H1 (cell line): ENCODE results near the gene SLC44A5. TPM values are rescaled to one million over a fixed set of nuclear protein-coding genes. Genes with fewer than 3 reads are reported as not detected.

ENCODE experiments used
- BACH1 ChIP-seq: IDR thresholded peaks from 2 replicates; pipeline ENCODE4 v1.6.1; 2012; ENCODE audit warnings: low read length, improper control_type of control experiment
- GABPA ChIP-seq: IDR thresholded peaks from 2 replicates; pipeline ENCODE4 v1.6.1; 2011; ENCODE audit warnings: mild to moderate bottlenecking, low read length, moderate library complexity, borderline replicate concordance; ENCODE audit not compliant: insufficient read depth
- HDAC2 ChIP-seq, 2 experiments: fragments of 300-600 bp in 1 of 2; sonication (generic) in 1 of 2; IDR thresholded peaks; 2 replicates each; pipeline ENCODE4 v1.6.1; 2011 to 2012; ENCODE audit warnings: low read depth in 2 of 2, low read length in 2 of 2, mild to moderate bottlenecking in 2 of 2, moderate library complexity in 2 of 2, borderline replicate concordance in 1 of 2, inconsistent platforms in 1 of 2
- JUND ChIP-seq: IDR thresholded peaks from 2 replicates; pipeline ENCODE4 v1.6.1; 2011; ENCODE audit warnings: mild to moderate bottlenecking, improper control_type of control experiment, low read length
- RNF2 ChIP-seq: fragments of 200-900, 300-1000 bp; sonication (generic); IDR thresholded peaks from 2 replicates; pipeline ENCODE4 v1.7.1; 2016; ENCODE audit warnings: borderline replicate concordance, low read depth, mild to moderate bottlenecking, antibody characterized with exemption, low read length; ENCODE audit not compliant: poor library complexity, severe bottlenecking; ENCODE audit errors: missing control alignments
- SIRT6 ChIP-seq: IDR thresholded peaks from one replicate; pipeline ENCODE4 v1.7.1; 2012; ENCODE audit warnings: low read length, inconsistent platforms
- SP1 ChIP-seq: IDR thresholded peaks from 2 replicates; pipeline ENCODE4 v1.6.1; 2011; ENCODE audit warnings: low read depth, low read length
- polyA plus RNA-seq, 7 experiments: library from polyadenylated mRNA; depleted of rRNA in 3 of 7; stranded (reverse) in 5 of 7; unstranded in 2 of 7; fragments of >200 nt in 5 of 7; fragments of 200-250 nt in 2 of 7; gene quantifications; 1 replicate in 5 of 7; 2 replicates in 1 of 7; 4 replicates in 1 of 7; pipeline versions ENCODE4 v1.2.1 to v1.2.3, GENCODE V29; 2011 to 2013; ENCODE audit warnings: missing spikeins in 2 of 7, mixed read lengths in 2 of 7
- total RNA-seq: library from RNA; stranded (reverse); fragmentation: NEBNext Ultra II Directional; extraction: Animal tissue kit (Norgen Biotek cat#: 25700); gene quantifications from 2 replicates; pipeline ENCODE4 v1.2.1, GENCODE V29; 2021

SLC44A5 gene
- total and polyA plus RNA-seq, 2 of the 8 experiments (the other 6 are each of a cell fraction or from before 2014, with no cell fraction given) = 1.8 to 3.3 TPM

DNA sequence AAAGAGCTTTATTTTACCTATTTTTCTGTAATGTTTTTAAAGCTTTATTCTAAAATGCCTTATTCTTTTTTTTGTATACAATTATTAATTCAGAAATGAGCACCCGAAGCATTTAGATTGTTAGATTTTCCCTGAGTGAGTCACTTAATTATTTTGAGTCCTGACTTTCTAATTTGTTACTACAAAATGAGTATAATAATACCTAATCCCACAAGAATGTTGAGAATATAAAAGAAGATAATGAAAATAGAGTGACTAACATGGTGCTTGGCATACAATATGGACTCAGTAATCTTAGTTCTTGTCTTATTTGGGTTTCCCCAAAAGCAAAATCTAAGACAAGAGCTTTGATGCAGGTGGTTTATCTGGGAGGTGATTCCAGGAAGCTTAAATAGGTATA lies 334.5 kb downstream of the SLC44A5 start (continued):
- TF ChIP-seq RNF2 = no peak
- no peak for TF ChIP-seq JUND
- no peak for TF ChIP-seq BACH1
- no peak for TF ChIP-seq HDAC2 (IDR thresholded peaks at IDR 0.05; ENCODE audit: borderline replicate concordance in 1 of 2, low read depth in 2 of 2, low read length in 2 of 2)
- TF ChIP-seq SP1 = no peak
- TF ChIP-seq GABPA = no peak
- TF ChIP-seq SIRT6 = no peak
